NCI-H748 treated with DMSO at 0.1 percent for 48 hours (cell line): ENCODE data around the gene SART3.
"Not testable (repeated sequence)": the region's sequence is repeated elsewhere in the genome, so short reads cannot be mapped to it uniquely, and the experiment has no call there.

Source experiments
- DNase-seq: peaks from one replicate; lab custom pipeline; 2025; lab: John Stamatoyannopoulos, UW

The SART3 gene

DNA sequence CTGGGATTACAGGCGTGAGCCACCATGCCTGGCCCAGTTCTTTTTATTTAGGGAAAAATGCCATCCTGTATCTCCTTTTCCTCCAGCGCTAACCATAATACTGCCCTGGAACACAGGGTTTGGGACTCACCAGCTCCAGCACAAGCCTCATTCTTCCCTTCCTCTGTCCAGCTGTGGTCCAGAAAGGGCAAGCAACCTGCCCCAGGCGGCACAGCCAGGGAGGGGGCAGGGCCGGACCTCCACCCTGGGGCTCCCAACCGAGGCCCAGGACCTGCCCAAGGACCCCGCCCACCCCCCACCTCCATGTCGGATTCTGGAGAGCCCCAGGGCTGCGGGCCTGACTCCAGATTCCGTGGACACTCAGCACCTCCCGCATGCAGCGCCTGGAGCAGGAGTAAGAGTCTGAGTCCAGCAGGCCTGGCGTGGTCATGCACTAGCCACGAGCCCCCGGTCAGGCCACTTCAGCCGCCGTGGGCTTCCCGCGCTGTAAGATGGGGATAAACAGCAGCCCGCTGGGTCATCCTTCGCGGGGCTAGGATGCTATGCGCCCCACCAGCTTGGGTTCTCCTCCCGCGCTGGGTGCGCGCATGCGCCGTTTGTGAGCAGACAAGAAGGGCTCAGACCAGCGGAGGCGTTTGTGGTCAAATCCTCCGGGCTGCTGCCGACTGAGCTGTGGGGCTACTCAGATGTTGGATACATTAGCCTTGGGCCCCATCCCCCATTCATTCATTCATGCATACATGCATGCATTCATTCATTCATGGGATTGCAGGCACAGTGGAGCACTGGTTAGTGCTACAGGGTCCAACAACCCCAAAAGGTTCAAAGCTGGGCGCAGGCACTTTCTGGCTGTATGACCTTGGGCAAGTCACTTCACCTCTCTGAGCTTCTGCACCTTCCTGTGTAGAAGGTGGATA is 20.6 kb upstream of the SART3 start:
- no peak for DNase-seq

DNA sequence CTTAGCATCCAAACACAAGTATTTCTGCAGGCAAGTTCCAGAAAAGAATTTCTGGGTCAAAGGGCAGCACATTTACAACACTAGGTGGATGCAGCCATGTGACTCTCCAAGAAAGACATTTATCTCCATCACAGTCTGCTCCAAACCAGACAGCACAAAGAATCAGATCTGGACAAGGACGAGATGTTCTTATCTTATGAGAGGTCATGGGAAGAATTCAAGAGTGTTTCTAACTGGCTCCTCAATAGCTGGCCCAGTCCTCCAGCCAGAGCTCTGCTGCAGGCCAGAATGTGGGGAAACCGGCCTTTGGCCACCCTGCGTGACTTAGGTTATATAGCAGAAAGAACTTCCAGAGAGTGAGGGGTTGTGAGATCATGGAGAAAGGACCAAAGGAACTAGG is 19.6 kb upstream of the SART3 start:
- no peak for DNase-seq

DNA sequence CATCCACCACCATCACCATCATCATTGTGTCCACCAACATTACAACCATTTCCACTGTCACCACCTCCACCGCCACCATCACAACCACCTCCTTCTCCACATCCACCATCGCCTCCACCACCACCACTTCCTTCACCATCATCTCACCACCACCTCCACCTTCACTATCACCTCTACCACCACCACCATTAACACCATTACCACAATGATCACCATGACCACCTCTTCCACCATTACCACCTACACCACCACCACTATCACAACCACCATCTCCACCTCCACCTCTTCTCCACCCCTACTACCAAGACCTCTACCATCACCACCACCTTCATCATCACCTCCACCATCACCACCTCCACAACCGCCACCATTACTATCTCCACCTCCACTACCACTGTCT is 17.8 kb upstream of the SART3 start:
- no peak for DNase-seq

DNA sequence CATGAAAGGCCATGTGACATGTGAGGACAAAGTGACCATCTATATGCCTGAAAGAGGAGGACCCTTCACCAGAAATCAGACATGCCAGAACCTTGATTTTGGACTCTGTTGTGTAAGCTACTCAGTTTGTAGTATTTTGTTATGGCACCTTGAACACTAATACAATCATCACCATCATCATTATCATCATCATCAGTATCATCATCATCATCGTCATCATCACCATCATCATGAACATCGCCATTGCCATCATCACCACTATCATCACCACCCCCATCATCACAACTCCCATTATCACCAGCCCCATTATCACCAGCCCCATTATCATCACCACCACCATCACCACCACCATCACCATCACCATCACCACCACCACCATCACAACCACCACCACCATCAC is 17.3 kb upstream of the SART3 start:
- DNase-seq = no peak

DNA sequence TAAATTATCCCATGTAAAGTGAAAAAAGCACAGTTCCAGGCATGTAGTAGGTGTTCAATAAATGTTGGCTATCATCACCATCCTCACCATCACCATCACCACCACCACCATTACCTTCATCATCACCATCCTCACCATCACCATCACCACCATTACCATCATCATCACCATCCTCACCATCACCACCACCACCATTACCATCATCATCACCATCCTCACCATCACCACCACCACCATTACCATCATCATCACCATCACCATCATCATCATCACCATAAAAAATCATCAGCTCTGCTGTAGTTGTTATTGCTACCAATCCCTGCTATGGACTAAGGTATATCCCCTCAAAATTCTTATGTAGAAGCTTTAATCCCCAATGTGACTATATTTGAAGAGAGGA is 16.5 kb upstream of the SART3 start:
- no peak for DNase-seq

DNA sequence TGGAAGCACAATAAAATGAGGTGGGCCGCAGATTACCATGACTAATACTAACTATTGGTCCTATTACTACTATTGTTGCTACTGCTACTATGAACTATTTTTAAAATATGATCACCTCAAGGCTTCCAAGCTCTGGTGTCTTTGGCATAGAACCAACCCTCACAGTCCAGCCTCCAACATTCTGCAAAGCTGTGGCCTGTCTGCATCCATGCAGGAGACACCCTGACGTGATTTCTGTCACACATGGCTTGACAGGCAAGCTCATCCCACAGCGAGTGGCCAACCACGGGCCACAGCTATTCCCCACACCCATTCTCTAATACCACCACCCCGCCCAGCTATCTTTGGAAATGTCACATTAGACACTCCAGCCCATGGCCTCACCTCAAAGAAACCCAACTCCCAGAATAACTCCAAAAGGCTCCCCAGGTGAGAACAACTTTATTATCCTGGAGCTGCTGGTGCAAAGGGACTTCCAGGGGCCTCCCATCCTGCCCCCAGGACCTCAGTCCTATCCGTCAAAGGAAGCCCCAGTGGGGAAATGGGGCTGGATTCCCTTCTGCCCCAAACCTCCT is 15.8 kb upstream of the SART3 start:
- no peak for DNase-seq

DNA sequence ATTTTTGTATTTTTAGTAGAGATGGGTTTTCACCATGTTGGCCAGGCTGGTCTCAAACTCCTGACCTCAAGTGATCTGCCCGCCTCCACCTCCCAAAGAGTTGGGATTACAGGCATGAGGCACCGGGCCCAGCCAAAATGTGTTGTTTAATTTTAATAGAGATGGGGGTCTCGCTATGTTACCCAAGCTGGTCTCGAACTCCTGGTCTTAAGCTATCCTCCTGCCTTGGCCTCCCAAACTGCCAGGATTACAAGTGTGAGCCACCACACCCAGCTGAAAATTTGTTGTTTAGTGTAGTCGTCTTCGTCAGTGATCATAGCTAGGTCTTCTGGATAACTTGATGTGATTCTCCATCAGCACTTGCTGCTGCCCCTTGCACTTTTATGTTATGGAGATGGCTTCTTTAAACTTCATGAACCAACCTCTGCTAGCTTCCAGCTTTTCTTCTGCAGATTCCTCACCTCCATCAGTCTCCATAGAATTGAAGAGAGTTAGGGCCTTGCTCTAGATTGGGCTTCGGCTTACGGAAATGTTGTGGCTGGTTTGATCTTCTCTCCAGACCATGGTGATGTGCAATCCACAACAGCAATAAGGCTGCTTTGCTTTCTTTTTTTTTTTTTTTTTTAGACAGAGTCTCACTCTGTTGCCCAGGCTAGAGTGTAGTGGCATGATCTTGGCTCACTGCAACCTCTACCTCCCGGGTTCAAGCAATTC is 14.4 kb upstream of the SART3 start:
- no peak for DNase-seq

DNA sequence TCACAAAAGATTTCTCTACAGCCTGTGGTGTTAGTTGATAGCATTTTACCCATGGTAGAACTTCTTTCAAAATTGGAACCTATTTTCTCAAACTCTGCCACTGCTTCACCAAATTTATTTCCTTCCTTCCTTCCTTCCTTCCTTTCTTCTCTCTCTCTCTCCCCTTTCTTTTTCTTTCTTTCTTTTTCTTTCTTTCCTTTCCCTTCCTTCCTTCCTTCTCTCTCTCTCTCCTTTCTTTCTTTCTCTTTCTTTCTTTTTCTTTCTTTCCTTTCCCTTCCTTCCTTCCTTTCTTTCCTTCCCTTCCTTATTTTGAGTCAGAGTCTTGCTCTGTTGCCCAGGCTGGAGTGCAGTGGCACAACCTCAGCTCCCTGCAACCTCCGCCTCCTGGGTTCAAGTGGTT is 13.3 kb upstream of the SART3 start:
- DNase-seq = not testable (repeated sequence)

DNA sequence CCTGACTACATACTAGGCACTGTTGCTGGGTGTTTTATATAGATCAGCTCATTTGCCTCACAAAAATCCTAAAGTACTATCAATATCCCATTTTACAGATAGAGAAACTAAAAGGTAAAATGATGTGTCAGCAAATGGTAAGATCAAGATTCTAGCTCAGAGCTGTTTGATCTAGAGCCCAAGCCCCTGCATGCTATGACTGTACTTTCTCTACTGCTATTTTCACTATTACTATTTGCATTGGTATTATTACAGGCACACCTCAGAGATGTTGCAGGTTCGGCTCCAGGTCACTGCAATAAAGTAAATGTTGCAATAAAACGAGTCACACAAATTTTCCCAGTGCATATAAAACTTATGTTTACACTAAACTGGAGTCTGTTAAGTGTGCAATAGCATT is 12.3 kb upstream of the SART3 start:
- DNase-seq = no peak

DNA sequence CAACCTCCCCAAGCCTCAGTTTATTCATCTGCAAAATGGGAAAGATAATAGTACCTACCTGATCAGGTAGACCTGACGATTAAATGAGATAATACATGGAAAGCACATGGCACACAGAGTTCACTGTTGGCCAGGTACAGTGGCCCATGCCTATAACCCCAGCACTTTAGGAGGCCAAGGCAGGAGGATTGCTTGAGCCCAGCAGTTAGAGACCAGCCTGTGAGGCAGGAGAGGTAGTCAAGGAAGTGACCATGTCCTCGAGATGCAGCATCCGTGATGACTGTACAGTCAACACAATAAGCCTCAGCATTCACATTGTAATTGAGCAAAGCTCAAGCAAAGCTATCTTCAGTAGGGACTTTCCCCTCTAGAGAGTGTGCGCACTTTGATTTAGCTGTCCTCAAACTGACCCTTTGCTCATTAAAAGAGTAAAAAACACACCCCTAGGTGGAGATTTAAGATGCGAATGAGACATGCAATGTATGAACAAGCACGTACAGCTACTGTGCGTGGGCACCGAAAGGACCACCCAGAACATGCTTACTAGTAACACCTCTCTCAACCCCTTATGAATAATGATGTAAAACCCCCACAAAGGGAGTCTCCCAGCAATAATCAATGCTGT is 11.3 kb upstream of the SART3 start:
- no peak for DNase-seq

DNA sequence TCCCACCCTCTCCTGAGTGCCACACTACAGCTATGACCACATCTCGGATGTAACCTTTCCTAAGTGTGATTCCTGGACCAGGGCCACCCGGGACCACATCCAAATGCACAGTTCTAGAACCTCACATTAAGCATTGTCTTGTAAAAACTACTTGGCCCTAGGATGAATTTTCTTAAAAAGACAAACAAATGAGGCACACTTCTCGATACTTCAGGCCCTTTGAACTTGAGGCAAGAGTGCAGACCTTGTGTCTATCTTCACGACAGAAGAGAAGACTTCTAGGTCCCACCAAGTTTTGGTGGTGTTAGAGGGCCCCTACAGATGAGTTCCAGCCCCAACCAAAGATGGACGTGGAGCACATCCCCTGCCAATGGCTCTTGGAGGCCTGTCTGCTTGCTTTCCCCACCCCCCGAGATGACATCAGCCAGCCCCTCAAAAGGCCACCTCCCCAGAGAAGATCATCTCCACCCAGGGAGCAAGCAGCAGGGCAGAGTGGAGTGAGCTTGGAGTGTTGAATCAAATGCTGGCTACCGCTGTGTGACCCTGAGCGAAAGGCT is 10.7 kb upstream of the SART3 start:
- DNase-seq = no peak

DNA sequence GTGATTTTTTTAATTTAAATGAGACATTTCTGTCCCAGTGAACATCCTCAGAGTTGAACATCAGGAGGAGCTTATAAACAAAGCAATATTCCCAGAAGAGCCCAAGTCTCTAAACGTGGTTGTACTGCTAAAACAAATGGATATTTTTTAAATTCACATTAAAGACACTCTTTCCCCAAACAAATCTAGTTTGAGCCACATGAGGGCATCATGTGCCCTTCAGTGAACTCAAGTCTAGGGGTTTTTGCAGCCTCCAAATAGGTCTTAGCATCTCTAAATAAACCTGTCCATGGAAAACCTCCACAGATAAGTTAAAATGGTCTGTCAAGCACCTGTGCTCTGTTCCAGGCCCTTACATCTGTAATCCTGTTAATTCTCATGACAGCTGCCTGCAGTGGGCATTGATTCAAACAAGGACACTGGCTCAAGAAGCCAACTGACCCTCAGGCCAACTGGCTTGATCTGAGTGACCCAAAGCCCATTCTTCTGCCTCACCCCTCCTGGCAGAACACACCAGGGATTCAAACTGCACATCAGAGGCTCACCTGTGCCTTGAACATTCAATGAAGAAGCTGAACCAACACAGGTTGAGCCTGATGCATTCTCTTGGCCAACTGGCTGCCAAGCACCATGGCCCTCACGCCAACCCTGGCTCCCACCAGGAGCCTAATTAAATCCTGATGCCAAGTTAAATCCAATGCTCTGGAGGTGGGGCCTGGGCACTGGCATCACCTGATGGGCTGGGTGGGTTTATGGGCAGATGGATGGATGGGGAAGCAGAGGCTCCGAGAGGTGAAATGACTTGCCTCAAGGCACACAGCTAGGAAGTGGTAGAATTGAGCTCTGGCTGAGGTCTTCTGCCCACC is 10.0 kb upstream of the SART3 start:
- DNase-seq = no peak

DNA sequence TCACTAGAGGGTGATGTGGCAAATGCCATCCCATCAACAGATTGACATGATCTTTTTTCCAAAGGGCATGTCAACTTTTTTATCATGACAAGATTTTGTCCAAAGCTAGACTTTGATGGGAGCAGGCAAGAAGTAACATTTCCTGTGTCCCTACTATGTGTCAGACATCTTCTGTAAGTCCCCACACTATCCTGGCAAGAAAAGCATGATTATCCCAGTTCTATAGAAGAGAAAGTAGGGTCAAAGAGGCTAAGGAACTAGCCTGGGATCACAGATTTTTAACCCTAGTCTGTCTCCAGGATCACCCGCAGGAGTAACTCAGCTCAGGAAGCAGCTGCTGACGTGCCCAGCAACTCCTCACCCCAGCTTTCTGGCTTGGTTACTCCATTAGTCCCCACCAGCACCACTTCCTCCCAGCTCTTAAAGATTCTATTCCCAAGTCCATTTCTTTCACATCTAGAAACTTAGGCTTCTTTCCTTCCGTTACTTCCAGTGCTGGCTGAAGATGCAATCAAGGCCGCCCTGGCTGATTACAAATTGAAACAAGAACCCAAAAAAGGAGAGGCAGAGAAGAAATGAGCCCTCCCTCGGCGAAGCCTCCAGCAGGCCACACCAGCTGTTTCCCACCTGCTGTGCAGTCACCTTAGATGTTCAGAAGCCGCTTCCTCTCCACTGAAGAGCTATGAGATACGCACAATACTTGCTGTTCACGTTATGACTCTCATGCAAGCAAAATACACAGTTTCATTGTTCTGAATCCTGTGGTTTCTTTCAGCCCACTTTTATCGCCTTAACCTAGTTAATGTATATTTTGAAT is 7.6 kb upstream of the SART3 start:
- DNase-seq = no peak

DNA sequence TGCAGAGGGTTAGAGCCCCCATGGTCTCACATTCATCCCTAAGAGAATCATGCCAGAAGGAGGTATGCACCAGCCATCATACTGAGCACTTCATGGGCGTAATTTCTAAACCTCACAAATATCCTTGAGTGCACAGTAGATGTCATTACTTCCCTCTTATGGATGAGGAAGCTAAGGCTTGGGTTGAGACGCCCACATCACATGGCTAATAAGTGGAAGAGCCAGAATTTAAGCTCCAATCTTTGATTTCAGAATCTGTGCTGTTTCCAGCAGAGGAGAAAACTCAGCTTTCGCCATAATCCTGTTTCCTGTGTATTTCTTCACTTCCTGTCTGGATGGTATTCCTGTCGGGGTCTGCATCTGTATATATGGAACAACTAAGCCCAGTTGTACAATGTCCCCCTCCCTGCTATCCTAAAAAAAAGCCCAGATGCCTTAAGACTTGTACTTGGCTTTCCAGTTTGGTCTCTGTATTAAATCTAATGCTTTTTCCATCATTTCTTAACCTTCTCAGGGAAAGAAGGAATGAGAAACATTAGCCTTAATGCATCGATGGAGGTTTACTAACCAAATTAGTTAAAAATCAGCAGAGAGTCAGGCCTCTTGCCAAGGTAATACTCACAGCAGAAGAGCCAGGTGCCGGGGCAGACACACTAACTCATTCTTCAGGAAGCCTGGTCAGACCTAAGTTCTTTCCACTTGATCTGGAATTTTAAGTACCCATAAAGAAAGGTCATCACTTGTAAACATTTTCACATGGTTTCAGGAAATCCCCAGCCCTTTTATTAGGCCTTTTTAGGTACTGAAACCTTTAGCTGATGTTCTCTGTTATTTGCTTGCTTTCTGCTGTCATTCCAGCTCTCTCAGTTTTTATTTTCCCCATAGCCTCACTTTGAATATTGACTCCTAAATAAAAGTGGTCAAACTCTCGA is 6.7 kb upstream of the SART3 start:
- no peak for DNase-seq

DNA sequence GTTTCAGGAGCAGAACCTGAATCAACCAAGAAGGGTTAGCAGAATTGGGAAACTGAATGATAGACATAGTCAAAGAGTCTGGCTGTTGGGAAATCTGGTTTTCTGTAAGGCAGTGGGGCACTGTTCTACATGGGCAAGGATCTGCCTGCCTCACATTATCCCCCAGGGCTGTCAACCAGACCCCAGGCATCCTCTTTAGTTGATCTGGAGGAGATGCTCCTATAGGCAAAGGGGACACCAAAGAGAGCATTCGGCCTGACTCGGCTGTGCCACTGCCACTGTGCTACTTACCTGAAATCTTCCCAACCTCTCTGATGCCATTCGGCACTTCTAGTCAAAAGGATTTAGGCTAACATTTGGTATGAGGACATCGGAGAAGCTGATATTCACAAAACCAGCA is 5.5 kb upstream of the SART3 start:
- DNase-seq = no peak

DNA sequence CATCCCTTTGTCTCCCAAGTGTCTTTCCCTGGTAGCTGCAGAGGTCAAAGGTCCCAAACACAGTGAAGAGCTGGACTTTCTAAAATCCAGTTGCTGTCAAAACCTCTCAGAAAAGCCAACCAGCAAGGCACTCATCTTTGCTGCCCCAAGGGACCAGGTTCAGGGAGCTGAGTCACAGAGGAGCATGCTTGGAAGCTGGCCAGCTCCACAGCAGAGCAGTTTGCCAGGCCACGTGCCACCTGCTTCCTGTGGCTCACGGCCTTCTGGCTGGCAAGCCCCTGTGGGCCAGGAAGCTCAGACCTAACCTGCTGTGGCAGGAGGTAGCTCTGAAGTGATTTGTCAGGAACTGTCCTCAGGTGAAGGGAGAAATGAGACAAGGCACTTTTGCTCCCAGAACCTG is 5.0 kb upstream of the SART3 start:
- no peak for DNase-seq

DNA sequence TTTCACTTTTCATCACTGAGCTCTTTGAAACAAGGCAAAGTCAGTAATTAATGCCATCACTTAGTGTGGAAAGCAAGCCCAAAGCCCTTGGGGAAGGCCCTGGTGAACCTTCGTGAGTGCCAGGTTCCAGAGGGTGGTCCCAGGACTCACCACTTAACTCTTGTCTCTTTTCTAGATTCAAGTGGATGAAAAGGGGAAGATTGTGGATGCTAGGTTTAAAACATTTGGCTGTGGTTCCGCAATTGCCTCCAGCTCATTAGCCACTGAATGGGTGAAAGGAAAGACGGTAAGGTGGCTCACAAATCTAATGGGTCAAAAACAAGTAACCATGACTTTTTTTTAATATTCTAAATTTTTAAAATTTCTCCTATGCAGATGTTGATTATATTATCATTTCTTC is 4.2 kb upstream of the SART3 start:
- no peak for DNase-seq

DNA sequence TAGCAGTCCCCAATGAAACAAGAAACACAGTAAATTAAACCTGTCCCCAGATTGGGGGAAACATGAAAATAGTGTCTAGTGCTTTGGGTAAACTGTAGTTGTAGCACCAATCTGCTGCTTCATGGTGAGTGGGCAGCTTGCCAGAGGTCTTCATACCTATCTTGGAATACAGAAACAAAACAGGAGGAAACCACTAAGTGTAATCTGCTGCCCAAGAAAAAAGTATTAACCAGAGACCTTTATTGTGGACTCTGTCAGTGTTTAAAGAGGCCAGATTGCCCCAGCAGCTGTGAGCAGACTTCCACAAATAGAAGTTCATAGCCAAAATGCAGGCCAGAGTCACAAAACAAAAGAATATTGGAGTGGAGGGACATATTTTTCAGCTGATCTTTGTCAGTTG is 3.8 kb upstream of the SART3 start:
- DNase-seq = no peak

DNA sequence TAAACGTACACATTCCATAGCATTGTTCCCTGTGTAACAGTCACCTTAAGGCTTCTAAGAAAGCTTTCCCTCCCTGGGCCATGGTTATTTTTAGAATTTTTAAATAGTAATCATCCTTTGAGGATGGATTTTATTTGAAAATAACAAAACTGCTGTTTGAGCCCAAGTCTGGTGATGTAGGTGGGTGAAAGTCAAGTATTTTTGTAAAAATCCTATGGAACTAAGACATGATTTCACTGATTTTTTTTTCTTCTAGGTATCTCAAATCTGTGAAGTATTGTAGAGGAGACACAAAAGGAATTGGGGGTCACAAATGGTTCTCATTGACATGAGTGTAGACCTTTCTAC is 2.8 kb upstream of the SART3 start:
- no peak for DNase-seq
